UCSD-AML1 (cell line): Measurements from ENCODE around the gene FAM107B.

Source experiments
- DNase-seq: peaks from one replicate; lab custom pipeline; 2025; ENCODE audit not compliant: unreplicated experiment; lab: John Stamatoyannopoulos, UW

The FAM107B gene

DNA sequence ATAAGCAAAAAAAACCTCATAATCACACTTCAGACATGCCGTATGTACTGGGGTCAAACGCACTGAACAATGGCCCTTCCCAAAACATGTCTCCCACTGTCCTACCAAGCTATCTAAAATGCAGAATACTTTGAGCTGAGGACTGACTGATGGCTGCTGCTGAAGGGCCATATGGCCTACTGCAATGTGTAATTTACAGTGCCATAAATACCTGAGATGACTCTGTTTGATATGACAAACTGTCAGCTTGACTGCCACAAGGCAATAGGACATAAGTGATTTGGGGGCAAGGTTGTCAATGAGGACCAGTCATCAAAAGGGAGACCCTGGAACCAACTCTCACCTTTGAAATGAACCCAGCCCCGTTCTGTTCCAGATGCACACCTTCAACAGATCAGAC is 256.5 kb downstream of the FAM107B start:
- no peak for DNase-seq

DNA sequence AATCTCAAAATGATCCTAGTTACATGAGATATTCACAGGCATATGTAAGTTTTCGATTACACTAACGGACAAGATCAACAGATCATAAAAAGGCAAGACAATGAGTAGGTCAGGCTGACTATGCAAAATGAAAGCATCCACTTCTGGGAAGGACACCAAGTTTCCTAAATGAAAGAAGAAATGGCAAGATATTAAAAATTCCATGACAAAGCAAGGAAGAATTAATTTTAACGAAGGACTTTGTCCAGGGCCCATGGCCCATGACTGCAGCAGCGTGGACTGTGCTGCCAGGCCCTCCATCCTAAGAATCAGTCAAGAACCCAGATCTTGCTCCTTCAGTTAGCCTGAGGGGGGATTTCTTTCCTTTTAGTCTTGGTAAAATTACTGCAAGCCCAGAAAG is 261.6 kb downstream of the FAM107B start:
- no peak for DNase-seq

DNA sequence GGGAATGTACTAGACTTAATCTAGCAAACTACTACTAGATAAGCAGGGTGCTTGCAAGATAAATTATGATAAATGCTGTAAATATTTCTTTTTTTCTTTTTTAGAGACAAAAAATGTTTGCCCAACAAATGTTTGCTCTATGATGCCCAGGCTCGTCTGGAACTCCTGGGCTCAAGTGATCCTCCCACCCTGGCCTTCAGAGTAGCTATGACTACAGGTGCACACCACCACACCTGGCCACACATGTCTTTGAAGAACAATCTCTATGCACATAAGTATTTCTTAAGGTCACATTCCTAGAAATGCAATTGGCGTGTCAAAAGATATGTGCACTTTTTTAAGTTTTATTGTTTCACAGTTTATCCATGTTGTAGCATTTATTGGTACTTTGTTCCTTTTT is 264.4 kb downstream of the FAM107B start:
- no peak for DNase-seq

GRCh38 chr10:14508725-14509124 is 266.0 kb downstream of the FAM107B start:
- DNase-seq: no peak

- no peak for DNase-seq
Measured at GRCh38 chr10:14507781-14508180, 266.9 kb downstream of the FAM107B start.

GRCh38 chr10:14507176-14507575 is 267.5 kb downstream of the FAM107B start:
- no peak for DNase-seq

DNA sequence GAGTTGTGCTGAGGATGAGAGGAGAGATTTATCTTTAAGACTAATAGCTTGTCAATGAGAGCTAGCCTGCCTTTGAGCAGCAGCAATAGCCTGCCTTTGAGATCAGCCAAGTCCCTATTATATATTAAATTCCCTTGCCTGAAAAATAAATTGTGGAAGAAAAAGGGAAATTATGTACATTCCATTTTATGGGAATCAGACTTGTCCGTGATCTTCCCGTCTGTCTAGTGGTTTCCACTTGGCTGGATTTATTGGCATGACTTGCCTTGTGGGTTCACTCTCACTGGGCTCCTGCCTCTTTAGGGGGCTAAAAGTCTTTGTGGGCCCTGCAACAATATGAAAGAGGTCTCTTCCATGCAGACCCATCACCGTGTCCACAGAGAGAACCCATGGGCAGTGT is 272.3 kb downstream of the FAM107B start:
- DNase-seq: no peak

DNA sequence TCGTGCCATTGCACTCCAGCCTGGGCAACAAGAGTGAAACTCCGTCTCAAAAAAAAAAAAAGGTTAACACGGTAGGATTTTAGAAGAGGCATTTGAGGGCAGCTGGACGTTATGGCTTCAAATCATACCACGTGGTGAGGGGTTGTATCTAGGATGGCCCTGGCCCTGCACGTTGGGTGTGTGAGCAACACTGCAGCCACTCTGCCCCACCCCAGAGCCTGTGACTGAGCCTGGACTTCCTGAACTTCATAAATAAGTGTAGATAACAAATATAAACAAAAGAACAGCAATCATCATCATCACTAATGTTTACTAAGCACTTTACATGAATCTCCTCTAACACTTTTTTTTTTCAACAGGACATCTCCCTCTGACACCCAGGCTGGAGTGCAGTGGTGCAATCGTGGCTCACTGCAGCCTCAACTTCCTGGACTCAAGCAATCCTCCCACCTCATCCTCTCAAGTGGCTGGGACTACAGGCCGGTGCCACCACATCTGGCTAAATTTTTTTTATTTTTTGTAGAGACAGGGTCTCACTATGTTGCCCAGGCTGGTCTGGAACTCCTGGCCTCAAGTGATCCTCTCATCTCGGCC is 274.4 kb downstream of the FAM107B start:
- DNase-seq: no peak

- no peak for DNase-seq
Measured at GRCh38 chr10:14499601-14499904, 275.1 kb downstream of the FAM107B start.

DNA sequence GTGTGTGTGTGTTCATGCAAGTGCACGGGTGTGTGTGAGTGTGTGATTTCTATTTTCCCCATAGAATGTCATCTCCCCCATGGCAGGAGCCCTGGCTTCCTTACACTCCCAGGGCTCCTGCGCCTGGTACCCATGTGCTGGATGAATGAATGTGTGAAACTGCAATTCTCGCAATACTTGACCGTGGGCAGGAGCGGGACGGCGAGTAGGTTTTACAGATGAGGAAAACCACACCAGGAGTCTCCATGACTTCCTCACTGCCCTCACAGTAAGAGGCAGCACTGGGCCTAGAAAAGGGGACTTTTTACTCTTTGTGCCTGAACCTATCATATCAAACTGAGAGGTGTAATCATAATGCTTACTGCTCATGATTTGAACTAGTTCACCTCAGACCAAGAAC is 276.4 kb downstream of the FAM107B start:
- DNase-seq: no peak

DNA sequence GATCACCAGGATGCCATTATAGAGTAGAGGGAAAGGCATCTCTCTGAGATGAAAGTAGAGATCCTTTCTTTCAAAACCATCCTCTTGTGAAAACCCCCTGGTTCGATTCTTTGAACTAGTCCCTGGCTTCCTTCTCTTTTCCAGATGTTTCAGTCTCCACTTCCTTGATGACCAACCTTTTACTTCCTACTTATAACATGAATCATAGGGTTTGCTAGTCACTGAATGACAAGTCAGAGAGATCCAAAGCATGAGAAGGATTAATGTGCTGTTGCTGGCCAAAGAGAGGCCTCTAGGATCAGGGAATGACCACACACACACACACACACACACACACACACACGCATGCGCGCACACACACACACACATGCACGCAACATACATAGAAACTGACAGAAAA is 282.9 kb downstream of the FAM107B start:
- no peak for DNase-seq

DNA sequence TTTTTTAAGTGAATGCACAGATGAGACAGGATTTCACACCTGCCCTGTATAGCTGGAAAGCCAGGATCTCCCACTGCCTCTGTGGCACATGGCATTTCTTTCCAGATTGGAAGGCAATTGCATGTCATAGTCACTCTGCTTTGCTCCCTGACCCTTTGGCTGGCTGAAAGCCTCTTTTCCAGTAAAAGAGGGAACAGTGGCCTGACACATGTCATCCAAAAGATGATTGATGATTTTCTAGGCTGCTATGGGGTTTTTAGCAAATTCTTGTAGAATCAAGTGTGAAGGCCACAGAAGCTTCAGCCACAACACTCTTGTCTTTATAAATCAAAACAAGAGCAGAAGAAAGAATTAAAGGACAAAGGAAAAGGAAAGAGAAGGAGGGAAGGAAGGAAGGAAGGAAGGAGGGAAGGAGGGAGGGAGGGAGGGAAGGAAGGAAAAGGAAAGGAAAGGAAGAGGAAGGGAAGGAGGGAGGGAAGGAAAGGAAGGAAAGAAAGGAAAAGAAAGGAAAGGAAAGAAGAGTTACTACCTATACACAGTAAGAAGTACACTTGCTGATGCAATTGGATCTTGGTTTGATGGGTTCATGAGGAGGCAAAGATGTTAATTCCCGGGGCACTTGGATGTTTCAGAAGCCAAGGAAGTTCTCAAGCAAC is 285.0 kb downstream of the FAM107B start:
- DNase-seq: no peak

GRCh38 chr10:14487488-14487883 is 287.2 kb downstream of the FAM107B start:
- DNase-seq: no peak

GRCh38 chr10:14486777-14487487 is 287.8 kb downstream of the FAM107B start:
- DNase-seq: no peak

DNA sequence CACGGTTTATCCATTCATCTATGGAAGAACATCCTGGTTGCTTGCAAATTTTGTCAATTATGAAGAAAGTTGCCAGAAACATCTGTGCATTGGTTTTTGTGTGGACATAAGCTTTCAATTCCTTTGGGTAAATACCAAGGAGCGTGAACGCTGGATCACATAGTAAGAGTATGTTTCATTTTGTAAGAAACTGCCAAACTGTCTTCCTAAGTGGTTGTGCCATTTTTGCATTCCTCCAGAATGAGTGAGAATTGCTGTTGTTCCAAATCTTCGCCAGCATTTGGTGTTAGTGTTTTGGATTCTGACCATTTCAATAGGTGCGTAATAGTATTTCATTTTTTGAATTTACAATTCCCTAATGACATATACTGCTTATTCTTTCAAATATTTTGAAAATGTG is 288.7 kb downstream of the FAM107B start:
- no peak for DNase-seq

DNA sequence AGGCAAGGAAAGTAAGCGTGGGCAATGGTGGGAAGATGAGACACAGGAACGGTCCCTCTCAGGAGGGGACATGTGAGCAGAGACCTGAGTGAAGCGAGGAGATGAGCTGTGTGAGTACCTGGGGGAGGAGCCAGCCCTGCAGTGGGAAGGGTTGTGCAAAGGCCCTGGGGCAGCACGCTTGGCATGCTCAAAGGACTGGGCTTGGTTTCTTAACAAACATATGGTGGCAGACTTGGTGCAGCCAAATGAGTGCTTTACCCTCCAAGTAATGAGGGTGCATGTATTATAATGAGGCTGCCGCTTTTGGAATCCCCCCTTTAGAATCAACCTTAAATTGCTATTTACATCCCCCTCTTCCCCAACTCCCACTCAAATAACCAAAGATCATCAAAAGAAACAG is 291.3 kb downstream of the FAM107B start:
- DNase-seq: no peak

DNA sequence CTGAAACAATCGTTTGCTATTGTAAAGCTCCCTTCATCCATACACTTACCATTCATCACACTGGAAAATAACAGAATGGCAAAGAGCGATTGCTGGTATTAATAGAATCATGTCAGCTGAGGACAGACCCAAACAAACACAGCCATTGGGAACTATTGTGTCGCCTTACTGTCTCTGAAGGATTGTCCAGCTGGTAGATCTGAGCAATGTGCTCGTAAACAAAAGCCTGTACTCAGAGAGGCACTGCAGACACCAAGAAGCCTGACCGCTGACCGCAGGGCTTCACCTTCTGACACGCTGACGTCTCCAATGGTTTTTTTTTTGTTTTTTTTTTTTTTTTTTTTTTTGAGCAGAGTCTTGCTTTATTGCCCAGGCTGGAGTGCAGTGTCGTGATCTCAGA is 292.9 kb downstream of the FAM107B start:
- DNase-seq: no peak

GRCh38 chr10:14481014-14481413 is 293.7 kb downstream of the FAM107B start:
- DNase-seq: no peak

DNA sequence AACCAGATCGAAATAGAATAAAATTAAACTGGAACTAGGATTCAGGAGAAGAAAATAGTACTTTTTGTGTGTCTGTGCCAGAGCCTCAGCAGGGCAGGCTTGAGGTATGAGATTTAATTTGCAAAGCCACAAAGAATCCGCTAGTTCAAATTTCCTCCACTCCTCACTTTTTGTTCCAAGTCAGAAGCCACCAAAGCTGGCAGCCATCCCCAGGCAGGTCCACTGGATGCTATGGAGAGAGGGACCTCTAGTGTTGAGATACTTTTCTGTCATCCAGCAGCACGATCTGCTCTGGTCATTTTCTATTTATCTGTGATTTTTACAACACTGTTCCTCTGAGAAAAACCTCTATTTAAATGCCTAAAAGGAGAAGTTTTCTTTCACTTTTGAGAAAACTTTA is 296.1 kb downstream of the FAM107B start:
- DNase-seq: no peak

DNA sequence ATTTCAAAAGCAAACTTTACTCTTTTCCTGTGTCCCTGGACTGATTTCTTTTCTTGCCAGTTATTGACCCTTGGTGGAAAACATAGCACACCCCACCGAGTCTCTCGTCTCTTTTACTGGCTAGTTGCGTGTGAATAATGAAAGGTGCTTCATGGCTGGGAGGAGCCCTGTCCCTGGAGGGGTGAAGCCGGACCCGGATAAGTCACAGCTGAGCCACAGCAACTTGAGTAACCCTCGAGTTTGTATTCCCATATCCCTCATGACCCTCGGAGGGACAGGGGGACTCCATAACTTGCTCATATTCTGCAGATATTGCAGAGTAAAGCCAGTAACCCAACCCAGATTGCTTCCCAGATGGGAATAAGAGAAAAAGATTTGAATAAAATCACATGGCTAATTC is 296.5 kb downstream of the FAM107B start:
- no peak for DNase-seq

- DNase-seq: no peak
Measured at GRCh38 chr10:14477408-14477710, 297.3 kb downstream of the FAM107B start.

DNA sequence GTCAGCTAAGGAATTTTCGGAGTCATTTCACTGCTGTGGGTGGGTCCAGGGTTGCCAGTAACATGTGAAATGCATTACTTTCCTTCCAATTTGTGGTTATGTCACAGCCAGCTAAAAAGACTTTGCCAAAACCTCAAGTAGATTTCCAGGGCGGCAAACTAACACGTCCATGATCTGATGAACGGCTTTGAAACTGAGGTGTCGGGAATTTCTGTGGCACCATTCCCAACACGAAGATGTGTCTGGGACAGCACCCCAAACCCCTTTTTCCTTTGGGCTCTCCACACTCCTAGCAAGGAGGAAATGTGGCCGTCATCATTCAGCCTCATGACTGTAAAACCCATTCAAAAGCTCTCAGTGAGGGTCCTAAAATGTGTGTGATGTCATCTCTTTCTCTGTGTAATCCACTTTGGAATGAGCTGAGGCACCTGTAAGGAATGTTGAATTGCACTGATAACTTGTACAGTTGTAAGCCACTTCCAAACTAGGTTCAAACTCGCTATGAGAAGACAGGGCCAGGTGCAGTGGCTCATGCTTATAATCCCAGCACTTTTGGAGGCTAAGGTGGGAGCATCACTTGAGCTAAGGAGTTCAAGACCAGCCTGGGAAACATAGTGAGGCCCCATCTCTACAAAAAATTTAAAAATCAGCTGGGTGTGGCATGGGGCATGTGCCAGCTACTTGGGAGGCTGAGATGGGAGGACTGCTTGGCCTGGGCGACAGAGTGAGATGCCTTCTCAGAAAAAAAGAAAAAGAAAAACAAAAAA is 297.9 kb downstream of the FAM107B start:
- no peak for DNase-seq
